Liver (tissue), 9 donors: ENCODE measurements around the gene ARMH3. TPM values are rescaled to one million over a fixed set of nuclear protein-coding genes. Genes with fewer than 3 reads are reported as not detected.

Experiments
- DNase-seq: peaks from one replicate; pipeline ENCODE4 v3.0.0-alpha.2; 2017; ENCODE audit warnings: low spot score
- H3K27ac ChIP-seq, 2 donors: one replicate each; pipeline ENCODE4 v1.7.0; 2013; ENCODE audit warnings: inconsistent platforms in 2 of 2, low read length in 2 of 2, control low read depth in 1 of 2, low read depth in 1 of 2, mild to moderate bottlenecking in 1 of 2
- H3K27me3 ChIP-seq, 4 donors: one replicate each; pipeline versions ENCODE4 v1.6.1 to v1.7.0; 2013; ENCODE audit warnings: low read length in 3 of 4, inconsistent platforms in 1 of 4, mild to moderate bottlenecking in 1 of 4, moderate library complexity in 1 of 4; ENCODE audit not compliant: control insufficient read depth in 4 of 4, insufficient read depth in 4 of 4
- H3K36me3 ChIP-seq, 4 donors: one replicate each; pipeline versions ENCODE4 v1.6.1 to v1.7.0; 2013; ENCODE audit warnings: low read length in 3 of 4, mild to moderate bottlenecking in 3 of 4, low read depth in 1 of 4, moderate library complexity in 1 of 4; ENCODE audit not compliant: control insufficient read depth in 4 of 4, insufficient read depth in 3 of 4
- H3K4me1 ChIP-seq, 4 donors: one replicate each; pipeline versions ENCODE4 v1.6.1 to v1.7.0; 2013; ENCODE audit warnings: low read length in 3 of 4, mild to moderate bottlenecking in 3 of 4, moderate library complexity in 1 of 4; ENCODE audit not compliant: control insufficient read depth in 4 of 4, insufficient read depth in 4 of 4
- H3K4me3 ChIP-seq, 3 donors: one replicate each; pipeline versions ENCODE4 v1.6.1 to v1.7.0; 2013; ENCODE audit warnings: low read length in 3 of 3, control low read depth in 1 of 3, low read depth in 1 of 3, mild to moderate bottlenecking in 1 of 3
- H3K9ac ChIP-seq, 2 donors: one replicate each; pipeline ENCODE4 v1.7.0; 2013; ENCODE audit warnings: low read length in 2 of 2, mild to moderate bottlenecking in 2 of 2, moderate library complexity in 2 of 2, control low read depth in 1 of 2, low read depth in 1 of 2
- H3K9me3 ChIP-seq, 4 donors: one replicate each; pipeline versions ENCODE4 v1.6.1 to v1.7.0; 2013; ENCODE audit warnings: low read length in 3 of 4; ENCODE audit not compliant: control insufficient read depth in 4 of 4
- EGR1 ChIP-seq, 2 donors: IDR thresholded peaks; 2 replicates each; pipeline ENCODE4 v1.6.1; 2016 to 2018; ENCODE audit warnings: antibody characterized with exemption in 2 of 2, low read depth in 2 of 2
- FOXA1 ChIP-seq: IDR thresholded peaks from 2 replicates; pipeline ENCODE4 v1.6.1; 2016; ENCODE audit warnings: antibody characterized with exemption
- FOXA2 ChIP-seq: IDR thresholded peaks from 2 replicates; pipeline ENCODE4 v1.6.1; 2016; ENCODE audit warnings: antibody characterized with exemption
- HNF4A ChIP-seq, 2 donors: conservative IDR thresholded peaks; 2 replicates each; pipeline ENCODE4 v1.6.1; 2016; ENCODE audit warnings: antibody characterized with exemption in 2 of 2, mild to moderate bottlenecking in 2 of 2
- HNF4G ChIP-seq: IDR thresholded peaks from 2 replicates; pipeline ENCODE4 v1.6.1; 2016; ENCODE audit warnings: antibody characterized with exemption
- NR2F2 ChIP-seq: IDR thresholded peaks from 2 replicates; pipeline ENCODE4 v1.6.1; 2016; ENCODE audit warnings: antibody characterized with exemption
- RAD21 ChIP-seq, 2 donors: IDR thresholded peaks; 2 replicates each; pipeline ENCODE4 v1.6.1; 2016; ENCODE audit warnings: antibody characterized with exemption in 2 of 2, mild to moderate bottlenecking in 2 of 2
- RXRA ChIP-seq, 2 donors: IDR thresholded peaks; 2 replicates each; pipeline ENCODE4 v1.6.1; 2017 to 2018; ENCODE audit warnings: antibody characterized with exemption in 2 of 2, mild to moderate bottlenecking in 1 of 2
- SP1 ChIP-seq: IDR thresholded peaks from 2 replicates; pipeline ENCODE4 v1.6.1; 2018; ENCODE audit warnings: antibody characterized with exemption, mild to moderate bottlenecking
- TAF1 ChIP-seq: conservative IDR thresholded peaks from 2 replicates; pipeline ENCODE4 v1.6.1; 2016; ENCODE audit warnings: antibody characterized with exemption, mild to moderate bottlenecking
- YY1 ChIP-seq: IDR thresholded peaks from 2 replicates; pipeline ENCODE4 v1.6.1; 2016; ENCODE audit warnings: antibody characterized with exemption, mild to moderate bottlenecking
- WGBS: extraction: QIAGEN DNeasy Blood & Tissue Kit; methylation state at CpG from one replicate; pipeline ENCODE4 v1.1.7; 2013; 5-methylcytosine and 5-hydroxymethylcytosine counted together
- polyA plus RNA-seq, 2 donors: library from polyadenylated mRNA; stranded (reverse) in 1 of 2; unstranded in 1 of 2; fragments of 200-250 nt in 1 of 2; fragments of >200 nt in 1 of 2; fragmentation: Nextera tagmentation in 1 of 2; extraction: Ambion mirVana in 1 of 2; gene quantifications; one replicate each; pipeline versions ENCODE4 v1.2.1 to v1.2.3, GENCODE V29; 2013 to 2015
- total RNA-seq, 2 donors: library from RNA; depleted of rRNA; stranded (reverse); fragments of >200 nt; gene quantifications; one replicate each; pipeline ENCODE4 v1.2.3, GENCODE V29; 2014
- TF ChIP-seq, protein P1 (sequence below): IDR thresholded peaks from 2 replicates; pipeline ENCODE4 v1.6.1; 2016; ENCODE audit warnings: antibody characterized with exemption, mild to moderate bottlenecking
- TF ChIP-seq, protein P2 (sequence below): IDR thresholded peaks from 2 replicates; pipeline ENCODE4 v1.6.1; 2016; ENCODE audit warnings: antibody characterized with exemption
- TF ChIP-seq, protein P3 (sequence below): IDR thresholded peaks from 2 replicates; pipeline ENCODE4 v1.6.1; 2016; ENCODE audit warnings: antibody characterized with exemption
- donor health status: healthy.
- donor health status: healthy.
- donor health status: healthy.
- donor health status: healthy.
- donor health status: healthy.

The ARMH3 gene
- total and polyA plus RNA-seq, 4 donors = 5.3 to 14.9 (median 9.2) TPM

DNA sequence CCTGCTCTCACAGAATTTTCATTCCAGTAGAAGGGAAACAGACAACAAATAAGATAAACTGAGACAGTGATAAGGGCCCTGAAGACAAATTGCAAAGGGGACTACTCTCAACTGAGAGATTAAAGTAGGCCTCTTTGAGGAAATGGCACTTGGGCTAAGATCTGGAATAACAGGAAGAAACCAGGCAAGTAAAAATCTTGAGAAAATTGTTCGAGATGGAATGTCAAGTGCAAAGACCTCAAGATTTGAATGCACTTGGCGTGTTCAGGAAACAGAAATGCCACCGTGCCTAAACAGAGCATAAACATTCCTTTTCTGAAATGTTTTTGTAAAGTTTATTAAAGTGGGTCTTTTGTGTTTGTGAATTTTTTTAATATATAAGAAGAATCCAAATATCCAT, 10.7 kb downstream of the ARMH3 start:
- H3K27ac ChIP-seq = no peak overlapping the region
- H3K4me1 ChIP-seq = peaks cover 0 to 2% (median 0%) of the 10 kb centered on the region in 4 donors
- DNase-seq = no peak
- TF ChIP-seq HNF4A (conservative IDR thresholded peaks at IDR 0.05) (no peak), FOXA1 (no peak), HNF4G (no peak), NR2F2 (no peak), TAF1 (no peak), YY1 (no peak), EGR1 (IDR thresholded peaks at IDR 0.05; ENCODE audit: low read depth in 2 of 2) (no peak), SP1 (no peak), RXRA (IDR thresholded peaks at IDR 0.05) (no peak), FOXA2 (no peak), RAD21 (IDR thresholded peaks at IDR 0.05) (no peak)
- TF ChIP-seq, protein P1, sequence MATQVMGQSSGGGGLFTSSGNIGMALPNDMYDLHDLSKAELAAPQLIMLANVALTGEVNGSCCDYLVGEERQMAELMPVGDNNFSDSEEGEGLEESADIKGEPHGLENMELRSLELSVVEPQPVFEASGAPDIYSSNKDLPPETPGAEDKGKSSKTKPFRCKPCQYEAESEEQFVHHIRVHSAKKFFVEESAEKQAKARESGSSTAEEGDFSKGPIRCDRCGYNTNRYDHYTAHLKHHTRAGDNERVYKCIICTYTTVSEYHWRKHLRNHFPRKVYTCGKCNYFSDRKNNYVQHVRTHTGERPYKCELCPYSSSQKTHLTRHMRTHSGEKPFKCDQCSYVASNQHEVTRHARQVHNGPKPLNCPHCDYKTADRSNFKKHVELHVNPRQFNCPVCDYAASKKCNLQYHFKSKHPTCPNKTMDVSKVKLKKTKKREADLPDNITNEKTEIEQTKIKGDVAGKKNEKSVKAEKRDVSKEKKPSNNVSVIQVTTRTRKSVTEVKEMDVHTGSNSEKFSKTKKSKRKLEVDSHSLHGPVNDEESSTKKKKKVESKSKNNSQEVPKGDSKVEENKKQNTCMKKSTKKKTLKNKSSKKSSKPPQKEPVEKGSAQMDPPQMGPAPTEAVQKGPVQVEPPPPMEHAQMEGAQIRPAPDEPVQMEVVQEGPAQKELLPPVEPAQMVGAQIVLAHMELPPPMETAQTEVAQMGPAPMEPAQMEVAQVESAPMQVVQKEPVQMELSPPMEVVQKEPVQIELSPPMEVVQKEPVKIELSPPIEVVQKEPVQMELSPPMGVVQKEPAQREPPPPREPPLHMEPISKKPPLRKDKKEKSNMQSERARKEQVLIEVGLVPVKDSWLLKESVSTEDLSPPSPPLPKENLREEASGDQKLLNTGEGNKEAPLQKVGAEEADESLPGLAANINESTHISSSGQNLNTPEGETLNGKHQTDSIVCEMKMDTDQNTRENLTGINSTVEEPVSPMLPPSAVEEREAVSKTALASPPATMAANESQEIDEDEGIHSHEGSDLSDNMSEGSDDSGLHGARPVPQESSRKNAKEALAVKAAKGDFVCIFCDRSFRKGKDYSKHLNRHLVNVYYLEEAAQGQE = no peak
- TF ChIP-seq, protein P2, sequence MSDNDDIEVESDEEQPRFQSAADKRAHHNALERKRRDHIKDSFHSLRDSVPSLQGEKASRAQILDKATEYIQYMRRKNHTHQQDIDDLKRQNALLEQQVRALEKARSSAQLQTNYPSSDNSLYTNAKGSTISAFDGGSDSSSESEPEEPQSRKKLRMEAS = no peak
- TF ChIP-seq, protein P3, sequence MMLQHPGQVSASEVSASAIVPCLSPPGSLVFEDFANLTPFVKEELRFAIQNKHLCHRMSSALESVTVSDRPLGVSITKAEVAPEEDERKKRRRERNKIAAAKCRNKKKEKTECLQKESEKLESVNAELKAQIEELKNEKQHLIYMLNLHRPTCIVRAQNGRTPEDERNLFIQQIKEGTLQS = no peak
- no peaks in the 10 kb centered on the region for H3K36me3 ChIP-seq
- no peak overlapping the region for H3K9ac ChIP-seq
- H3K9me3 ChIP-seq = no peaks in the 10 kb centered on the region
- H3K27me3 ChIP-seq = no peaks in the 10 kb centered on the region
- WGBS = 72% methylated on average over 3 of the region's 3 CpGs
- H3K4me3 ChIP-seq = no peak overlapping the region

DNA sequence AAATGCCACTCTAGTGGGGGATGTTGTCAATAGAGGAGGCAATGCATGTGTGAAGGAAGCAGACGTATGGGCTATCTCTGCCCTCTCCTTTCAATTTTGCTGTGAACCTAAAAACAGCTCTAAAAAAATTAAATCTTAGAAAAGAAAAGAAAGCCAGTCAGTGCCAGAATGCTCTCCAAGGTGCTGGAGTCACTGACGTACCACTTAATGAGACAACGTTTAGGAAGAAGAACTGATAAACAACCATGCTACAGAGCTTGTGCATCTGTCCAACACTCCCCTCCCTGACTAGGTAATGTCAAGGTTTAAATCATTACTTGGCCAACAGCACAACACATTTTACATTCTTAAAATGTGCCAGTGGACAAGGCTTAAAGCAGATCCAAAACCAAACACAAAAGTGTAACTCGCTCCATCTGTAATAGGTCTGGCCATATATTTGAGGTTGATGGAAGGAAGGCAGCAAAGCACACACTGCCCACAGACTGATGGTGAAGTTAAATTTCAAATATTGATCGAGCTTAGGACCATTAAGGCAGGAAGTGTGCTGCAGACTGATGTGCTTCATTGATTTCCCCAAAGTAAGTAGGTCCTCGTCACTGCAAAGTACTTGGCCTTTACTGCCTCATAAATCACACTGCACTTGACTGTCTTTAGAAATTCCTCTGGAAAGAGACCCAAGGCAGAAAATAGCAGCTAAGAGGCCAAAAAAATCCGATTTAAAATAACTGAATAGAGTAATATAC, 15.5 kb downstream of the ARMH3 start:
- 79% methylated on average over 7 of the region's 7 CpGs for WGBS

More for the DNA sequence above, 15.5 kb downstream of the ARMH3 start:
- peaks cover 0 to 2% (median 0%) of the 10 kb centered on the region in 4 donors for H3K4me1 ChIP-seq
- TF ChIP-seq, protein P2 = no peak
- TF ChIP-seq, protein P1 = peak; percentile 94
- TF ChIP-seq EGR1 (IDR thresholded peaks at IDR 0.05; ENCODE audit: low read depth in 2 of 2) = no peak
- no peaks in the 10 kb centered on the region for H3K27me3 ChIP-seq
- no peak for DNase-seq
- H3K9me3 ChIP-seq = no peaks in the 10 kb centered on the region
- no peak overlapping the region for H3K4me3 ChIP-seq
- H3K27ac ChIP-seq = no peak overlapping the region
- peaks cover 0 to 5% (median 3%) of the 10 kb centered on the region in 4 donors for H3K36me3 ChIP-seq
- H3K9ac ChIP-seq = no peak overlapping the region
